ENCODE data around the gene PRDM16. TPM values are rescaled to one million over a fixed set of nuclear protein-coding genes. Genes with fewer than 3 reads are reported as not detected.

PRDM16 gene
- total RNA-seq, 1 experiment from 2014 or later = 0.09 TPM

GRCh38 chr1:3119061-3119460 lies 50.1 kb downstream of the PRDM16 start:
- peaks cover 23% of the 10 kb centered on the region for H3K27me3 Mint-ChIP-seq (ENCODE audit: unreplicated experiment)
- no peak overlapping the region for H3K27ac Mint-ChIP-seq (ENCODE audit: unreplicated experiment)
- no peak for DNase-seq
- no peaks in the 10 kb centered on the region for H3K4me1 Mint-ChIP-seq (ENCODE audit: low read depth, unreplicated experiment)
- H3K9me3 Mint-ChIP-seq (ENCODE audit: low read depth, unreplicated experiment) = no peaks in the 10 kb centered on the region
- intact Hi-C loops (cut with micrococcal nuclease; ENCODE audit: unreplicated experiment) = no loop called here
- CTCF ChIA-PET = no interaction called here
- no peak overlapping the region for H3K4me3 Mint-ChIP-seq (ENCODE audit: low read depth, unreplicated experiment)
- no TSS peak for BruUV-seq (replicated peaks)
- no peaks in the 10 kb centered on the region for H3K36me3 Mint-ChIP-seq (ENCODE audit: insufficient read depth, unreplicated experiment)
- TF ChIP-seq, protein P1, sequence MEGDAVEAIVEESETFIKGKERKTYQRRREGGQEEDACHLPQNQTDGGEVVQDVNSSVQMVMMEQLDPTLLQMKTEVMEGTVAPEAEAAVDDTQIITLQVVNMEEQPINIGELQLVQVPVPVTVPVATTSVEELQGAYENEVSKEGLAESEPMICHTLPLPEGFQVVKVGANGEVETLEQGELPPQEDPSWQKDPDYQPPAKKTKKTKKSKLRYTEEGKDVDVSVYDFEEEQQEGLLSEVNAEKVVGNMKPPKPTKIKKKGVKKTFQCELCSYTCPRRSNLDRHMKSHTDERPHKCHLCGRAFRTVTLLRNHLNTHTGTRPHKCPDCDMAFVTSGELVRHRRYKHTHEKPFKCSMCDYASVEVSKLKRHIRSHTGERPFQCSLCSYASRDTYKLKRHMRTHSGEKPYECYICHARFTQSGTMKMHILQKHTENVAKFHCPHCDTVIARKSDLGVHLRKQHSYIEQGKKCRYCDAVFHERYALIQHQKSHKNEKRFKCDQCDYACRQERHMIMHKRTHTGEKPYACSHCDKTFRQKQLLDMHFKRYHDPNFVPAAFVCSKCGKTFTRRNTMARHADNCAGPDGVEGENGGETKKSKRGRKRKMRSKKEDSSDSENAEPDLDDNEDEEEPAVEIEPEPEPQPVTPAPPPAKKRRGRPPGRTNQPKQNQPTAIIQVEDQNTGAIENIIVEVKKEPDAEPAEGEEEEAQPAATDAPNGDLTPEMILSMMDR (IDR thresholded peaks at IDR 0.05; ENCODE audit: unreplicated experiment) = no peak

DNA sequence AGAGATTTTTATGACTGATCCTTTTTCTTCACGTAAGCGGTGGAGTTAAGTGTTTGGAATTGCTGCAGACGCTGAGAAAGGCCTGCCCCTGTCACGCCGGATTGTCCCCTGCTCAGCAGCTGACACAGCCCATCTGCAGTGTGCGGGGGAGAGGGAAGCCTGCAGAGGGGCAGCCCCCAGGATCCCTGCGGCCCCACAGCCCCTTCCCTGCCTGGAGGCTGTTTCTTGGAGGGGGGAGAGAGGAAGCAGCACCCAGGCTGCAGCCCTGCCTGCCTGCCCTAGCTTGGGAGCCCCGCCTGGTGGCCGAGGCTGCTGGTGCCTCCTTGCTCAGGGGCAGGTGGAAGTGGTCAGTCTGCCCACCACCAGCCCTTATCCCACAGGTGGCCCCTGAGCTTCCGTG lies 50.7 kb downstream of the PRDM16 start:
- no peak overlapping the region for H3K4me3 Mint-ChIP-seq (ENCODE audit: low read depth, unreplicated experiment)
- H3K27ac Mint-ChIP-seq (ENCODE audit: unreplicated experiment) = no peak overlapping the region
- peaks cover 23% of the 10 kb centered on the region for H3K27me3 Mint-ChIP-seq (ENCODE audit: unreplicated experiment)
- H3K36me3 Mint-ChIP-seq (ENCODE audit: insufficient read depth, unreplicated experiment) = no peaks in the 10 kb centered on the region
- DNase-seq = no peak
- CTCF ChIA-PET = no interaction called here
- BruUV-seq (replicated peaks) = no TSS peak
- no peaks in the 10 kb centered on the region for H3K9me3 Mint-ChIP-seq (ENCODE audit: low read depth, unreplicated experiment)
- H3K4me1 Mint-ChIP-seq (ENCODE audit: low read depth, unreplicated experiment) = no peaks in the 10 kb centered on the region
- intact Hi-C loops (cut with micrococcal nuclease; ENCODE audit: unreplicated experiment) = no loop called here
- TF ChIP-seq, protein P1 (IDR thresholded peaks at IDR 0.05; ENCODE audit: unreplicated experiment) = no peak

GRCh38 chr1:3120140-3120539 lies 51.1 kb downstream of the PRDM16 start:
- TF ChIP-seq, protein P1 (IDR thresholded peaks at IDR 0.05; ENCODE audit: unreplicated experiment) = no peak
- no peak overlapping the region for H3K27ac Mint-ChIP-seq (ENCODE audit: unreplicated experiment)
- BruUV-seq (replicated peaks) = no TSS peak
- no peaks in the 10 kb centered on the region for H3K4me1 Mint-ChIP-seq (ENCODE audit: low read depth, unreplicated experiment)
- H3K36me3 Mint-ChIP-seq (ENCODE audit: insufficient read depth, unreplicated experiment) = no peaks in the 10 kb centered on the region
- H3K9me3 Mint-ChIP-seq (ENCODE audit: low read depth, unreplicated experiment) = no peaks in the 10 kb centered on the region
- peaks cover 21% of the 10 kb centered on the region for H3K27me3 Mint-ChIP-seq (ENCODE audit: unreplicated experiment)
- H3K4me3 Mint-ChIP-seq (ENCODE audit: low read depth, unreplicated experiment) = no peak overlapping the region
- CTCF ChIA-PET = no interaction called here
- intact Hi-C loops (cut with micrococcal nuclease; ENCODE audit: unreplicated experiment) = no loop called here
- no peak for DNase-seq

- H3K27ac Mint-ChIP-seq (ENCODE audit: unreplicated experiment) = no peak overlapping the region
- H3K4me3 Mint-ChIP-seq (ENCODE audit: low read depth, unreplicated experiment) = no peak overlapping the region
- H3K4me1 Mint-ChIP-seq (ENCODE audit: low read depth, unreplicated experiment) = no peaks in the 10 kb centered on the region
- CTCF ChIA-PET = no interaction called here
- H3K9me3 Mint-ChIP-seq (ENCODE audit: low read depth, unreplicated experiment) = no peaks in the 10 kb centered on the region
- no TSS peak for BruUV-seq (replicated peaks)
- TF ChIP-seq, protein P1 (IDR thresholded peaks at IDR 0.05; ENCODE audit: unreplicated experiment) = no peak
- intact Hi-C loops (cut with micrococcal nuclease; ENCODE audit: unreplicated experiment) = no loop called here
- no peaks in the 10 kb centered on the region for H3K36me3 Mint-ChIP-seq (ENCODE audit: insufficient read depth, unreplicated experiment)
- peaks cover 13% of the 10 kb centered on the region for H3K27me3 Mint-ChIP-seq (ENCODE audit: unreplicated experiment)
- DNase-seq = no peak
Observed at GRCh38 chr1:3120994-3121393, 52.0 kb downstream of the PRDM16 start.
